Trophoblast cell (in vitro differentiated cells and primary cell): ENCODE measurements around the gene POC5.

ENCODE experiments used
- DNase-seq, 2 donors: peaks; one replicate each; pipeline ENCODE4 v3.0.0-alpha.2; 2016
- H2AFZ ChIP-seq: 2 replicates; pipeline ENCODE4 v1.6.1; 2013; ENCODE audit warnings: low read length, moderate library complexity, mild to moderate bottlenecking; ENCODE audit not compliant: insufficient read depth, poor library complexity
- H2AK5ac ChIP-seq: 2 replicates; pipeline ENCODE4 v1.6.1; 2013; ENCODE audit warnings: mild to moderate bottlenecking, low read length
- H2BK120ac ChIP-seq: 2 replicates; pipeline ENCODE4 v1.6.1; 2013; ENCODE audit warnings: low read length, mild to moderate bottlenecking, moderate library complexity; ENCODE audit not compliant: insufficient read depth, poor library complexity
- H2BK12ac ChIP-seq: 2 replicates; pipeline ENCODE4 v1.6.1; 2013; ENCODE audit warnings: mild to moderate bottlenecking, low read length, moderate library complexity
- H2BK5ac ChIP-seq: 2 replicates; pipeline ENCODE4 v1.6.1; 2013; ENCODE audit warnings: low read length, low read depth, moderate library complexity, mild to moderate bottlenecking; ENCODE audit not compliant: poor library complexity
- H3K14ac ChIP-seq: 2 replicates; pipeline ENCODE4 v1.6.1; 2013; ENCODE audit warnings: mild to moderate bottlenecking, low read length
- H3K18ac ChIP-seq: 2 replicates; pipeline ENCODE4 v1.6.1; 2013; ENCODE audit warnings: mild to moderate bottlenecking, low read length
- H3K23ac ChIP-seq: 2 replicates; pipeline ENCODE4 v1.6.1; 2013; ENCODE audit warnings: low read length
- H3K27ac ChIP-seq: 2 replicates; pipeline ENCODE4 v1.5.1; 2013; ENCODE audit warnings: low read depth, mild to moderate bottlenecking, inconsistent platforms, low read length, moderate library complexity
- H3K27me3 ChIP-seq: 2 replicates; pipeline ENCODE4 v1.6.1; 2013; ENCODE audit warnings: inconsistent platforms, mild to moderate bottlenecking, low read length, moderate library complexity; ENCODE audit not compliant: insufficient read depth
- H3K36me3 ChIP-seq, 2 experiments: 1 replicate in 1 of 2; 2 replicates in 1 of 2; pipeline ENCODE4 v1.6.1; 2013; ENCODE audit warnings: low read length in 2 of 2, mild to moderate bottlenecking in 2 of 2, moderate library complexity in 1 of 2; ENCODE audit not compliant: insufficient read depth in 2 of 2, control insufficient read depth in 1 of 2
- H3K4ac ChIP-seq: 2 replicates; pipeline ENCODE4 v1.6.1; 2013; ENCODE audit warnings: low read depth, mild to moderate bottlenecking, low read length, moderate library complexity
- H3K4me1 ChIP-seq, 2 experiments: 1 replicate in 1 of 2; 2 replicates in 1 of 2; pipeline ENCODE4 v1.6.1; 2013; ENCODE audit warnings: low read length in 2 of 2, mild to moderate bottlenecking in 2 of 2, moderate library complexity in 1 of 2; ENCODE audit not compliant: insufficient read depth in 2 of 2, control insufficient read depth in 1 of 2
- H3K4me2 ChIP-seq: 2 replicates; pipeline ENCODE4 v1.6.1; 2013; ENCODE audit warnings: inconsistent platforms, mild to moderate bottlenecking, low read length, moderate library complexity
- H3K4me3 ChIP-seq: 2 replicates; pipeline ENCODE4 v1.5.1; 2013; ENCODE audit warnings: mild to moderate bottlenecking, low read depth, low read length, inconsistent platforms
- H3K79me1 ChIP-seq: one replicate; pipeline ENCODE4 v1.6.1; 2013; ENCODE audit warnings: low read length
- H3K79me2 ChIP-seq: 2 replicates; pipeline ENCODE4 v1.6.1; 2013; ENCODE audit warnings: low read length, mild to moderate bottlenecking; ENCODE audit not compliant: control insufficient read depth, insufficient read depth, poor library complexity
- H3K9ac ChIP-seq: 2 replicates; pipeline ENCODE4 v1.6.1; 2013; ENCODE audit warnings: mild to moderate bottlenecking, low read length
- H3K9me3 ChIP-seq: 2 replicates; pipeline ENCODE4 v1.6.1; 2013; ENCODE audit warnings: low read depth, mild to moderate bottlenecking, control low read depth, inconsistent platforms, low read length; ENCODE audit not compliant: insufficient read depth
- H4K12ac ChIP-seq: 2 replicates; pipeline ENCODE4 v1.6.1; 2013; ENCODE audit warnings: low read depth, mild to moderate bottlenecking, low read length, moderate library complexity
- H4K8ac ChIP-seq: 2 replicates; pipeline ENCODE4 v1.6.1; 2013; ENCODE audit warnings: low read depth, mild to moderate bottlenecking, low read length, moderate library complexity
- H4K91ac ChIP-seq: one replicate; pipeline ENCODE4 v1.6.1; 2013; ENCODE audit warnings: low read depth, mild to moderate bottlenecking, low read length, moderate library complexity
- WGBS: extraction: QIAGEN DNeasy Blood & Tissue Kit; methylation state at CpG from one replicate; pipeline ENCODE4 v1.1.7; 2013; ENCODE audit warnings: missing lambda C conversion rate; ENCODE audit not compliant: insufficient read length, insufficient coverage; ENCODE audit errors: extremely low coverage; 5-methylcytosine and 5-hydroxymethylcytosine counted together

POC5 gene

DNA sequence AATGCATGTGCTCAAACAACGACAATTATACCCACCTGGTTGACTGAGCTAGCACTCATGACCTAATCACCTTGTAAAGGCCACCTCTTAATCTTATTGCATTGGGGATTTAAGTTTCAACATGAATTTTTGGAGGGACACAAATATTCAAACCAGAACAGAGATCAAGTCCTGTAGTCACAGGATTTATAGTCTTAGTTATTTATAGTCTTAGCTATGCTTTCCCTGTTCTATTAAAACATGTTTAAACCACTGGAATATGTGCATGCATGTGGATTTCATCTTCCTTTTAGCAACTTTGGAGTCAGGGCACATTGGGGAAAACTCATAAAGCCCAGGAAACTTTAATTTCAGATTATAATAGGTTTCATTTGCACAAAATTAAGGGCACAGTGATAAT is 79.3 kb downstream of the POC5 start:
- no CpG with 5 or more reads among the region's 1 CpG for WGBS
- no peak for DNase-seq
- no peak overlapping the region for H3K4me3 ChIP-seq
- no peaks in the 10 kb centered on the region for H3K79me2 ChIP-seq
- no peak overlapping the region for H4K91ac ChIP-seq
- H2AK5ac ChIP-seq = no peak overlapping the region
- no peak overlapping the region for H3K9ac ChIP-seq
- peaks cover 2% of the 10 kb centered on the region for H3K9me3 ChIP-seq
- no peaks in the 10 kb centered on the region for H3K36me3 ChIP-seq
- H3K79me1 ChIP-seq = no peaks in the 10 kb centered on the region
- H2AFZ ChIP-seq = no peak overlapping the region
- H2BK120ac ChIP-seq = no peak overlapping the region
- no peaks in the 10 kb centered on the region for H3K4me1 ChIP-seq
- no peak overlapping the region for H2BK5ac ChIP-seq
- no peak overlapping the region for H4K12ac ChIP-seq
- H4K8ac ChIP-seq = no peak overlapping the region
- H3K4ac ChIP-seq = no peak overlapping the region
- no peak overlapping the region for H3K27ac ChIP-seq
- no peak overlapping the region for H2BK12ac ChIP-seq
- no peaks in the 10 kb centered on the region for H3K27me3 ChIP-seq
- H3K18ac ChIP-seq = no peak overlapping the region
- H3K14ac ChIP-seq = no peak overlapping the region
- no peak overlapping the region for H3K4me2 ChIP-seq
- no peak overlapping the region for H3K23ac ChIP-seq

DNA sequence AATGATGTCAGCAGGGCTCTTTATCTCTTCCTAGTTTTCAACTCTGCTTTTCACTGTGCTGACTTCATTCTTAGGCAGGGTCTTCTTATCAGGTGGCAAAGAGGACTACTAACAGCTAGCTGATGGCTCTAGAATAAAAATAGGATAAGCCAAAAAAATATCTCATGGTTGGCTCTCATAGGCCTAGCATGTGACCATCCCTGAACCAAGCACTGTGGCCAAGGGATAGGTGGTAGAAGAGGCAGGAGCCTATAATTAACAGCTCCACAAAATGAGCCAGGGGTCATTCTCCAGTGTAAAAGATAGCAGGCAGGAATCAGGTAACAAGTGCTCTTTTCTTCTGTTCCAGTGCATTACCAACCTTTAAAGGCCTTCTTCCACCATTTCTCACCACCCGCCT is 84.9 kb downstream of the POC5 start:
- H2BK12ac ChIP-seq = no peak overlapping the region
- H2BK120ac ChIP-seq = no peak overlapping the region
- no peak overlapping the region for H3K27ac ChIP-seq
- no peak overlapping the region for H3K4me2 ChIP-seq
- no peaks in the 10 kb centered on the region for H3K36me3 ChIP-seq
- no peaks in the 10 kb centered on the region for H3K27me3 ChIP-seq
- H2BK5ac ChIP-seq = no peak overlapping the region
- H3K9ac ChIP-seq = no peak overlapping the region
- no peaks in the 10 kb centered on the region for H3K79me2 ChIP-seq
- H4K12ac ChIP-seq = no peak overlapping the region
- no peak overlapping the region for H3K4me3 ChIP-seq
- H3K23ac ChIP-seq = no peak overlapping the region
- no peak overlapping the region for H3K18ac ChIP-seq
- H3K4ac ChIP-seq = no peak overlapping the region
- no peak overlapping the region for H2AK5ac ChIP-seq
- H4K91ac ChIP-seq = no peak overlapping the region
- no peaks in the 10 kb centered on the region for H3K4me1 ChIP-seq
- H4K8ac ChIP-seq = no peak overlapping the region
- H2AFZ ChIP-seq = no peak overlapping the region
- H3K9me3 ChIP-seq = peaks cover 2% of the 10 kb centered on the region
- no CpG with 5 or more reads among the region's 1 CpG for WGBS
- no peaks in the 10 kb centered on the region for H3K79me1 ChIP-seq
- no peak overlapping the region for H3K14ac ChIP-seq
- no peak for DNase-seq

DNA sequence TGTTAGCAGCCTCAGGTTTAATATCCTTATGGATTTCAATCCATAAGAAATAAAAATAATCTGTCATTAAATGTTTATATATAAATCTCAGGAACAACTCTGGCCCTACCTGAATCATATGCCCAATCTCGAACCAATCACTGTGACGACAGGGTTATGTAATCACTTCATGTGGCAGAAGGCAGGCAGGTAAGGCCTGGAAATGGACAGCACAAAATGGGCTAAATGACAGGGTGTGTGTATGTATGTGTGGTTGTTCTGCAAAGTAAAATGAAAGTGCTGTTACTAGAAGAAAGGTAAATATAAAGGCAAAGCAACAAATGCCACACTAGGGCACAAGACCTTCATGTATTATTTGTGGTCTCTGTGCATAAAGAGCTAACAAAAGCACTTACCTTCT is 86.4 kb downstream of the POC5 start:
- no CpG with 5 or more reads among the region's 2 CpGs for WGBS
- no peak overlapping the region for H2BK5ac ChIP-seq
- H3K18ac ChIP-seq = no peak overlapping the region
- no peak overlapping the region for H2BK120ac ChIP-seq
- H4K91ac ChIP-seq = no peak overlapping the region
- H3K4me1 ChIP-seq = peaks cover 0 to 1% of the 10 kb centered on the region in 2 experiments
- no peak overlapping the region for H3K14ac ChIP-seq
- H2AFZ ChIP-seq = no peak overlapping the region
- no peak overlapping the region for H2BK12ac ChIP-seq
- H3K4ac ChIP-seq = no peak overlapping the region
- H4K8ac ChIP-seq = no peak overlapping the region
- H3K4me2 ChIP-seq = no peak overlapping the region
- no peak overlapping the region for H3K27ac ChIP-seq
- no peak overlapping the region for H3K9ac ChIP-seq
- no peaks in the 10 kb centered on the region for H3K79me1 ChIP-seq
- no peak overlapping the region for H3K4me3 ChIP-seq
- H3K23ac ChIP-seq = no peak overlapping the region
- no peaks in the 10 kb centered on the region for H3K36me3 ChIP-seq
- H2AK5ac ChIP-seq = no peak overlapping the region
- no peak overlapping the region for H4K12ac ChIP-seq
- DNase-seq = no peak
- H3K79me2 ChIP-seq = no peaks in the 10 kb centered on the region
- no peaks in the 10 kb centered on the region for H3K27me3 ChIP-seq
- peaks cover 2% of the 10 kb centered on the region for H3K9me3 ChIP-seq

DNA sequence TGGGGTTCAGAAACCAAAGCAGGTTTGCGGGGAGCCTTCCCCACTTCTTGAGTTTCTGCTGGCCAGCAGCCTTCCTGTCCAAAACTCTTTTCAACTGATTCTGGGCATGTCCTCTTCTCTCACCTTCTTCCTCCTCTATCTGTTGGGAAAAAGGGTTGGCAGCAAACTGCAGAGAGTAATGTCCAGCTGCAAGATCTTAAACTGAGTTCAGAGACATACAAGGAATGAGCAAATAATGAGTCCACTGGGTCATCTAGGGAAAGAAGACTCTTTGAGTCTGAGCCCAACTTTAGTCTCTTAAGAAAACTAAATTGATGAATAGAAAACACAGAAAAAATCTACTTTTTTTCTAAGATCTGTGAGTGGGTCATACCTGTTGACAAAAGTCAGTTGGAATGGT is 89.4 kb downstream of the POC5 start:
- Histone ChIP-seq H3K4me2 (no peak overlapping the region), H3K14ac (no peak overlapping the region), H3K27me3 (no peaks in the 10 kb centered on the region), H3K4me1 (peaks cover 0 to 5% of the 10 kb centered on the region in 2 experiments), H3K79me1 (no peaks in the 10 kb centered on the region), H2BK5ac (no peak overlapping the region), H4K8ac (no peak overlapping the region), H3K27ac (no peak overlapping the region), H2BK120ac (no peak overlapping the region), H3K9ac (no peak overlapping the region), H3K36me3 (no peaks in the 10 kb centered on the region), H3K79me2 (no peaks in the 10 kb centered on the region), H4K12ac (no peak overlapping the region), H3K4ac (no peak overlapping the region), H2AK5ac (no peak overlapping the region), H2AFZ (no peak overlapping the region), H3K9me3 (no peaks in the 10 kb centered on the region), H3K23ac (no peak overlapping the region), H3K4me3 (no peak overlapping the region), H2BK12ac (no peak overlapping the region), H4K91ac (no peak overlapping the region), H3K18ac (no peak overlapping the region)
- WGBS = no CpG with 5 or more reads among the region's 1 CpG
- DNase-seq = no peak
